AG04450 (cell line): ENCODE results near the gene DRD2. TPM values are rescaled to one million over a fixed set of nuclear protein-coding genes. Genes with fewer than 3 reads are reported as not detected.

Experiments used
- CTCF ChIA-PET: fragments of 300-600, 350-600 bp; formaldehyde crosslinking; extraction: SDS; loops from one replicate; lab custom pipeline; 2022; ENCODE audit warnings: antibody characterized with exemption, inconsistent platforms; lab: Charles Lee
- POLR2A ChIA-PET: fragments of 350-600 bp; formaldehyde crosslinking; extraction: SDS; loops from one replicate; lab custom pipeline; 2021; ENCODE audit warnings: antibody characterized with exemption, inconsistent platforms; lab: Yijun Ruan, JAX
- DNase-seq: peaks from one replicate; pipeline ENCODE4 v3.0.0-alpha.2; 2011; ENCODE audit warnings: low read depth, low spot score
- H3K27ac ChIP-seq: one replicate; pipeline ENCODE4 v1.5.1; 2012; ENCODE audit warnings: low read depth, low read length, control low read depth
- H3K27me3 ChIP-seq: one replicate; pipeline ENCODE4 v1.6.0; 2012; ENCODE audit warnings: low read length; ENCODE audit not compliant: control insufficient read depth, insufficient read depth
- H3K4me3 ChIP-seq: 2 replicates; pipeline ENCODE4 v1.5.1; 2011; ENCODE audit warnings: mild to moderate bottlenecking, low read depth, low read length, control low read depth
- H3K9me3 ChIP-seq: 2 replicates; pipeline ENCODE4 v1.5.1; 2012; ENCODE audit warnings: low read length; ENCODE audit not compliant: control insufficient read depth, insufficient read depth
- CTCF ChIP-seq: IDR thresholded peaks from 2 replicates; pipeline ENCODE4 v1.5.1; 2011; ENCODE audit warnings: low read depth, low read length, control low read depth, inconsistent platforms
- polyA plus RNA-seq: library from polyadenylated mRNA; depleted of rRNA; stranded (reverse); fragments of >200 nt; gene quantifications from 2 replicates; pipeline ENCODE4 v1.2.3, GENCODE V29; 2011

Gene DRD2
- polyA plus RNA-seq, 1 experiment = not detected

- Histone ChIP-seq H3K27me3 (peaks cover 2% of the 10 kb centered on the region), H3K4me3 (no peak overlapping the region), H3K27ac (no peak overlapping the region), H3K9me3 (no peaks in the 10 kb centered on the region)
- TF ChIP-seq CTCF = no peak
- ChIA-PET CTCF (interaction anchor here (0.7 kb wide), 1 partner anchor 8 kb away, joined by 3 read pairs; no protein-coding TSS in a partner anchor), POLR2A (no interaction called here)
- DNase-seq = no peak
Measured at GRCh38 chr11:113468726-113469345, 6.4 kb downstream of the DRD2 start.

DNA sequence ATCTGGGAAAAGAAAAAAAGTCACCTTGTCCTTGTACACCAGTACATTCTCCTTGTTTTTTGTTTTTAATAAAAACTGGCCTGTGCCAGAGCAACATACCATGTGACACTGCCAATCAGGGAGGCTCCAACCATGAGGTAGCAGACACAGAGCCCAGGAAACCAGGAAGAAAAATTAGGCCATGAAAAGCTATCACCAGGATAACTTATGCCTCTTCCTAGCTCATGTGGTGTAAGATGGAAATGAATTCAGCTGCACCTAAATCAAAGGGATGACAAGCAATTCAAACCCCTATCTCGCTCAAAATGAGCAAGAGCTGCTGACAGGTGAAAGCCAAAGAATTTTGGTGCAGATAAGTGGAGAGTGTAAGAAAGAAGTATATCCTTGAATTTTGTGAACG lies 7.7 kb downstream of the DRD2 start:
- CTCF ChIA-PET = no interaction called here
- no peak for TF ChIP-seq CTCF
- POLR2A ChIA-PET = no interaction called here
- no peak for DNase-seq
- no peaks in the 10 kb centered on the region for H3K27me3 ChIP-seq
- no peak overlapping the region for H3K4me3 ChIP-seq
- no peaks in the 10 kb centered on the region for H3K9me3 ChIP-seq
- H3K27ac ChIP-seq = no peak overlapping the region

DNA sequence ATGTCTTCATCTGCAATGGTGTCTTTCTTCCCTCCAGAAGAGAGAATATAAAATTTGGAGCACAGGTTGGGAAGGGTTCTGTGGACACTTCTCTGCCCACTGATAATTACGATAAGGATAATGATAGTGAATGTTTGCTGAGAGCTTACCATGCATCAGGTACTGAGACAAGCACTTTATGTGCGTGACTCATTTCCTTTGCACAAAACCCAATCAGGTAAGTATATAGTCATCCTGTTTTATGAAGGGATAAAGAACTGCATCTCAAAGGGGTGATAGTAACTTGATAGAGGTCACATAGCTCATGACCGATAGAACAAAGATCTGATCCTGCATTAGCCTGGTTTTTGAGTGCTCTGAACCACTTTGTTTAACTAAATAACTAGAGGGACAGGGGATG lies 9.4 kb downstream of the DRD2 start:
- DNase-seq = no peak
- H3K4me3 ChIP-seq = no peak overlapping the region
- H3K27ac ChIP-seq = no peak overlapping the region
- no peaks in the 10 kb centered on the region for H3K27me3 ChIP-seq
- no peak for TF ChIP-seq CTCF
- H3K9me3 ChIP-seq = no peaks in the 10 kb centered on the region
- ChIA-PET POLR2A (no interaction called here), CTCF (no interaction called here)

DNA sequence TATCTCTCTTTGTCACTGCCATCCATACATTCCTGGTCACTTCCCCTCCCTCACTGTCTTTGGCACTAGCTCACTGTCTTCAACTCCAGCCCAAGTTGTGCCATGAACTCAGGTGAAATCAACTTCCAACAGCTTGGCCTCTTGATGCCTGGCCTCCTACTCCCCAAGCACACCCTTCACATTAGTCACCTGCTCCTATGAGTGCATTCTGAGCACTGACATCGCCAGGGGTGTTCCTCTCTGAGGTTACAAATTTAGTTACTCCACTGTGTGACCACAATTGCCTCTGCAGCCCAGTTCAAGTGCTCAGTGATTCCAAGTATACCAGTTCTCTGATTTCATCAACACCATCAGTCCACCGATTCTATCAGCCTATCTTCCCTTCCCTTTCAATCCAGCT lies 10.8 kb downstream of the DRD2 start:
- CTCF ChIA-PET = no interaction called here

DNA sequence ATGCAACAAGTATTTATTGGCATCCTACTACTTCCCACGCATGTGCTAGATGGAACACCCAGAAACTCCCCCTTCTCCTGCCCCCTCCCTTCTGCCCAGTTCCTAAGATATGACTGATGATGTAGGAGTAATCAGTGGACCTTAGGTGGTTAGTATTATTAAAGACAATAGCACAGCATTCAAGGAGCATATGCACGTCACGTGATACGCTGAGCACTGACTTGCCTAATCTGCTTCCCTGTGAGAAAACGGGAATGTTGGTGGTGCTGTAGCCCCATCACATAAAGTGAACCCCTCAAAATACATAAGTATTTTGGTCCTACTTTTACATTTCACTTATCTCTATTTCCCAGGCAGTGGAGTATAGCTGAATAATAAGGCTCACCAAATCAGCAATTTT lies 12.4 kb downstream of the DRD2 start:
- DNase-seq = no peak
- Histone ChIP-seq H3K27ac (no peak overlapping the region), H3K27me3 (peaks cover 3% of the 10 kb centered on the region), H3K9me3 (no peaks in the 10 kb centered on the region), H3K4me3 (no peak overlapping the region)
- TF ChIP-seq CTCF = no peak
- ChIA-PET POLR2A (no interaction called here), CTCF (interaction anchor here (1.4 kb wide), 1 partner anchor 64 kb away, joined by 3 read pairs; no protein-coding TSS in a partner anchor)

More for the DNA sequence above, 10.8 kb downstream of the DRD2 start:
- no peak for DNase-seq
- POLR2A ChIA-PET = no interaction called here
- no peak overlapping the region for H3K4me3 ChIP-seq
- TF ChIP-seq CTCF = no peak
- no peaks in the 10 kb centered on the region for H3K9me3 ChIP-seq
- H3K27me3 ChIP-seq = peaks cover 3% of the 10 kb centered on the region
- no peak overlapping the region for H3K27ac ChIP-seq
